ENCODE results near the gene HPCAL1. TPM values are rescaled to one million over a fixed set of nuclear protein-coding genes. Genes with fewer than 3 reads are reported as not detected.

HPCAL1 gene
- total RNA-seq, 1 donor from 2014 or later: 3.7 TPM

DNA sequence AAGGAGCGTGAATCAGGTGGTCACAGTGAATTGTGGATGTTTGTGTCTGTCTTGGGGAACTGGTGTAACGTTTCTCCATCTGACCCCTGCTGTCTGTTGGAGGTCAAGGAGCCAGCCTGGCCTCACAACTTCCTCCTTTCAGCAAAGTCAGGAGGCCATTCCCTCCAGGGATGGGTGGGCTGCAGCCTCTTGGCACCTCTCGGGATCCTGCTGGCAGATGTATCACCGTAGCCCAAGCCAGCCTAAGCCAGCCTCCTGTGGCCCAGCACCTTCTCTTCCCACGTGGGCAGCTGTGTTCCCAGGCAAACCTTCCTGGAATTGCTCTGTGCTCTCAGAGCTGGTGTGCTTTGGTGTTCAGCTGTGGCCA, 30.5 kb downstream of the HPCAL1 start:
- Mint-ChIP-seq H3K36me3 (no peaks in the 10 kb centered on the region), H3K27ac (peak overlapping the region; percentile 72), H3K27me3 (ENCODE audit: insufficient read depth, low read depth) (peaks cover 3% of the 10 kb centered on the region), H3K9me3 (peaks cover 5% of the 10 kb centered on the region), H3K4me1 (peaks cover 55% of the 10 kb centered on the region), H3K4me3 (peak overlapping the region; percentile 46)
- no peak overlapping the region for H2AFZ ChIP-seq (replicated peaks)
- no peak overlapping the region for H3K9ac ChIP-seq
- no peak for DNase-seq (ENCODE audit: low spot score)
- no peaks in the 10 kb centered on the region for H3K27me3 ChIP-seq
- H3K4me1 ChIP-seq: peaks cover 29% of the 10 kb centered on the region
- no peaks in the 10 kb centered on the region for H3K9me3 ChIP-seq (ENCODE audit: low read depth)
- peaks cover 10% of the 10 kb centered on the region for H3F3A ChIP-seq (ENCODE audit: low read depth)
- no peaks in the 10 kb centered on the region for H3K36me3 ChIP-seq
- TF ChIP-seq EZH2 (IDR thresholded peaks at IDR 0.05) (no peak), EZH2phosphoT487 (IDR thresholded peaks at IDR 0.05) (no peak)
- TF ChIP-seq, protein P1, sequence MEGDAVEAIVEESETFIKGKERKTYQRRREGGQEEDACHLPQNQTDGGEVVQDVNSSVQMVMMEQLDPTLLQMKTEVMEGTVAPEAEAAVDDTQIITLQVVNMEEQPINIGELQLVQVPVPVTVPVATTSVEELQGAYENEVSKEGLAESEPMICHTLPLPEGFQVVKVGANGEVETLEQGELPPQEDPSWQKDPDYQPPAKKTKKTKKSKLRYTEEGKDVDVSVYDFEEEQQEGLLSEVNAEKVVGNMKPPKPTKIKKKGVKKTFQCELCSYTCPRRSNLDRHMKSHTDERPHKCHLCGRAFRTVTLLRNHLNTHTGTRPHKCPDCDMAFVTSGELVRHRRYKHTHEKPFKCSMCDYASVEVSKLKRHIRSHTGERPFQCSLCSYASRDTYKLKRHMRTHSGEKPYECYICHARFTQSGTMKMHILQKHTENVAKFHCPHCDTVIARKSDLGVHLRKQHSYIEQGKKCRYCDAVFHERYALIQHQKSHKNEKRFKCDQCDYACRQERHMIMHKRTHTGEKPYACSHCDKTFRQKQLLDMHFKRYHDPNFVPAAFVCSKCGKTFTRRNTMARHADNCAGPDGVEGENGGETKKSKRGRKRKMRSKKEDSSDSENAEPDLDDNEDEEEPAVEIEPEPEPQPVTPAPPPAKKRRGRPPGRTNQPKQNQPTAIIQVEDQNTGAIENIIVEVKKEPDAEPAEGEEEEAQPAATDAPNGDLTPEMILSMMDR (IDR thresholded peaks at IDR 0.05): no peak
- no peaks in the 10 kb centered on the region for H3K79me2 ChIP-seq (ENCODE audit: low read depth)
- H3K4me3 ChIP-seq: no peak overlapping the region
- H3K27ac ChIP-seq: no peak overlapping the region
- no peaks in the 10 kb centered on the region for H4K20me1 ChIP-seq (ENCODE audit: low read depth)
- H3K4me2 ChIP-seq: peak overlapping the region; percentile 41

DNA sequence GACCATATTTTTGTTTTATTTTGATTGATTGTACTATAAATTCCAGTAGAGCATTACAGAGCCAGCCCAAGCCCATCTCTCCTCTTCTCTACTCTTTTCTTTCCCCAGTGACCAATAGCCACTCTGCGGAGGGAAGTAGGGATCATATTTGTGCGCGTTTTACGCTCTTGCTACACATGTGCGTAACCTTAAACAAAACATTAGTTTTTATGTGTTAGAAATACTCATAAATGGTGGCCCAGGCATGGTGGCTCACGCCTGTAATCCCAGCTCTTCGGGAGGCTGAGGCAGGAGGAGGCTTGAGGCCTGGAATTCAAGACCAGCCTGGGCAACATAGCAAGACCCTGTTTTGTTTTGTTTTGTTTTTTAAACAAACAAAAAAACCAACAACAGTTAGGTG, 31.3 kb downstream of the HPCAL1 start:
- TF ChIP-seq EZH2phosphoT487 (IDR thresholded peaks at IDR 0.05): no peak
- TF ChIP-seq EZH2 (IDR thresholded peaks at IDR 0.05): no peak
- TF ChIP-seq, protein P1 (IDR thresholded peaks at IDR 0.05): no peak
- Mint-ChIP-seq H3K4me3 (no peak overlapping the region), H3K36me3 (no peaks in the 10 kb centered on the region), H3K27ac (no peak overlapping the region), H3K9me3 (peaks cover 5% of the 10 kb centered on the region), H3K4me1 (peaks cover 60% of the 10 kb centered on the region), H3K27me3 (ENCODE audit: insufficient read depth, low read depth) (peaks cover 3% of the 10 kb centered on the region)
- Histone ChIP-seq H3F3A (ENCODE audit: low read depth) (peaks cover 10% of the 10 kb centered on the region), H3K27ac (no peak overlapping the region), H3K4me1 (peaks cover 29% of the 10 kb centered on the region), H4K20me1 (ENCODE audit: low read depth) (no peaks in the 10 kb centered on the region), H3K79me2 (ENCODE audit: low read depth) (no peaks in the 10 kb centered on the region), H3K9me3 (ENCODE audit: low read depth) (no peaks in the 10 kb centered on the region), H2AFZ (replicated peaks) (no peak overlapping the region), H3K36me3 (no peaks in the 10 kb centered on the region), H3K4me3 (no peak overlapping the region), H3K4me2 (no peak overlapping the region), H3K27me3 (no peaks in the 10 kb centered on the region), H3K9ac (no peak overlapping the region)
- no peak for DNase-seq (ENCODE audit: low spot score)

DNA sequence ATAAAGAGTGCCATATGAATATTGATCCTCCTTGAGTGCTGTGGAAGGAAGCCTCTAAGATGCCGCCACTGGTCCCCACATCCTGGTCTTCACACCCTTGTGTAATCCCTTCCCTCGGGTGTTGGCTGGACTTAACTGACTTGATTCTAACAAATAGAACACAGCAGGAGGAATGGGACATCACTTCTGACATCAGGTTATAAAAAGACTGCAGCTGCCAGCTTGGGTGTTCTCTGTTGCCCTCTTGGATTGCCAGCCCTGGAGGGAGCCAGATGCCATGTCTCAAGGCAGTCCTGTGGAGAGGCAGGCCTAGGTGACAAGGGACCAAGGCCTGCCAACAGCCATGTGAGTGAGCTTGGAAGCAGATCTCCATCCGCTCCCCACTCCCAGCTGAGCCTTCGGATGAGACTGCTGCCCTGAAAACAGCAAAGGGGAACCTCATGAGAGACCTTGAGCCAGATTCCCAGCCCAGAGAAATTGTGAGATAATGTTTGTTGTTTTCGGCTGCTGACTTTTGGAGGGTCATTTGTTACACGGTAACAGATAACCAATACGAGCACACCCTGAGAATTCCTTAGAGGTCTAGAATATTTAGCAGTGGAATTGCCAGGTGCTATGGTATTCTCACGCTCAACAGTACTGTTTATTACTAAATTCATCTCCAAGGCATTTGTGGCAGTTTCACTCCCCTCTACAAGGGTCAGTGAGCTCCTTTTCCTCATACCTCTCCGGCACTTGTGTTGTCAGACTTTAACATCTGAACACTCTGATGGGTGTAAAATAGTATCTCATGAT, 32.5 kb downstream of the HPCAL1 start:
- no peak overlapping the region for H3K4me3 ChIP-seq
- peaks cover 3% of the 10 kb centered on the region for H3K27me3 Mint-ChIP-seq (ENCODE audit: insufficient read depth, low read depth)
- no peak for DNase-seq (ENCODE audit: low spot score)
- peaks cover 5% of the 10 kb centered on the region for H3K9me3 Mint-ChIP-seq
- no peaks in the 10 kb centered on the region for H3K36me3 Mint-ChIP-seq
- no peak overlapping the region for H3K27ac ChIP-seq
- H3F3A ChIP-seq (ENCODE audit: low read depth): peaks cover 10% of the 10 kb centered on the region
- no peaks in the 10 kb centered on the region for H3K9me3 ChIP-seq (ENCODE audit: low read depth)
- peaks cover 29% of the 10 kb centered on the region for H3K4me1 ChIP-seq
- H3K9ac ChIP-seq: no peak overlapping the region
- no peaks in the 10 kb centered on the region for H3K36me3 ChIP-seq
- no peak overlapping the region for H3K27ac Mint-ChIP-seq
- TF ChIP-seq EZH2 (IDR thresholded peaks at IDR 0.05): no peak
- TF ChIP-seq, protein P1 (IDR thresholded peaks at IDR 0.05): no peak
- TF ChIP-seq EZH2phosphoT487 (IDR thresholded peaks at IDR 0.05): no peak
- H2AFZ ChIP-seq (replicated peaks): no peak overlapping the region
- no peak overlapping the region for H3K4me3 Mint-ChIP-seq
- H3K27me3 ChIP-seq: no peaks in the 10 kb centered on the region
- H4K20me1 ChIP-seq (ENCODE audit: low read depth): no peaks in the 10 kb centered on the region
- no peaks in the 10 kb centered on the region for H3K79me2 ChIP-seq (ENCODE audit: low read depth)
- peaks cover 53% of the 10 kb centered on the region for H3K4me1 Mint-ChIP-seq
- no peak overlapping the region for H3K4me2 ChIP-seq

All from neural progenitor cell (in vitro differentiated cells).